HL-60 (cell line): ENCODE results near the gene AASS.

ENCODE experiments used
- DNase-seq, 2 experiments: peaks; one replicate each; pipeline ENCODE4 v3.0.0-alpha.2; 2010 to 2020; ENCODE audit warnings: low read depth in 1 of 2, low spot score in 1 of 2
- H3K27ac ChIP-seq: fragments of 250-450 bp; sonication (Bioruptor Pico); replicated peaks from 2 replicates; pipeline ENCODE4 v1.5.1; 2020; ENCODE audit warnings: mild to moderate bottlenecking, moderate library complexity
- H3K27me3 ChIP-seq: fragments of 250-450 bp; sonication (Bioruptor Pico); 2 replicates; pipeline ENCODE4 v1.5.1; 2021; ENCODE audit warnings: mild to moderate bottlenecking, moderate library complexity; ENCODE audit not compliant: insufficient read depth, poor library complexity, severe bottlenecking
- H3K4me3 ChIP-seq: replicated peaks from 2 replicates; pipeline ENCODE4 v1.5.1; 2011; ENCODE audit warnings: mild to moderate bottlenecking, control low read depth, low read length; ENCODE audit not compliant: insufficient read depth
- CTCF ChIP-seq: IDR thresholded peaks from one replicate; pipeline ENCODE4 v1.5.1; 2011; ENCODE audit warnings: low read length, control low read depth, inconsistent platforms; ENCODE audit not compliant: insufficient read depth
- GABPA ChIP-seq: IDR thresholded peaks from 2 replicates; pipeline ENCODE4 v1.6.1; 2012; ENCODE audit warnings: low read depth
- POLR2AphosphoS5 ChIP-seq: IDR thresholded peaks from 2 replicates; pipeline ENCODE4 v1.6.1; 2012; ENCODE audit warnings: low read depth
- REST ChIP-seq: IDR thresholded peaks from 2 replicates; pipeline ENCODE4 v1.6.1; 2012; ENCODE audit warnings: low read depth; ENCODE audit not compliant: insufficient replicate concordance
- SPI1 ChIP-seq: IDR thresholded peaks from 2 replicates; pipeline ENCODE4 v1.6.1; 2012; ENCODE audit warnings: low read depth, mild to moderate bottlenecking, borderline replicate concordance

The AASS gene

DNA sequence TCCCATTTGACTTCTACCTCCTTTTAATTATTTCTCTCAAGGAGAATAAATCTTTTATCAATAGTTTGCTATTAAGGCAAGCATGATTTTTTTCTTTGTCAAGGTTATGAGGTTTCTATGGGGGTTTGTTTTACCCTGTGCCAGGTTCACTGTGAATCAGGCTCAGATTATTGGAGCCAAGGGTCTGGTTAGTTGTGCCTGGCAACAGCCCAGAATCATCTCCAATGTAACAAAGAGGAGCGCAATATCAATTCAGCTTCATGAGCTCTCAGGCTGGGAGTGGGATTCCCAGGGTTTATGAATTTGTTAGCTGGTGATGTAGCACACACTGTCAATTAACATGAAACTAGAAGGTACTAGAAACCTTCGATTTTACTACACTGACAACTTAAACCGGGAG, 73.2 kb downstream of the AASS start:
- no peak for DNase-seq
- Histone ChIP-seq H3K27ac (no peak overlapping the region), H3K27me3 (no peaks in the 10 kb centered on the region), H3K4me3 (no peak overlapping the region)
- TF ChIP-seq GABPA, result no peak

DNA sequence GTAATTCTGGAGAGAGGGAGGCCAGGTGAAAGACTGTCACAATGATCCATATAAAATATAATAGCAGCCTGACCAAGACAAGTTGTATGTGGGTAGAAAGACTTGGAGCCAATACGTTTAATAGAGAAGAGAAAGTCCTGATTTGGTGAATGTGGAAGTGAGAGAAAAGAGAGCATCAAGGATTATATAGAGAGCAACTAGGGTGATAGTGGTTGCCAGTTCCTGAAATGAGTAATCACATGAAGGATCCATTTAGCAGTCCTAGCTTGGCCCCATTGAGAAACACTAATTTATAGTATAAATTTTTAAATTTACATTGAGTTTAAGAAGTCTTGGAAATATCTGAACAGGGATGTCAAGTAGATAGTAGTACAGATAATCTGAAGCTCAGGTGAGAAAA, 74.0 kb downstream of the AASS start:
- no peak for DNase-seq
- Histone ChIP-seq H3K4me3 (no peak overlapping the region), H3K27me3 (no peaks in the 10 kb centered on the region), H3K27ac (no peak overlapping the region)
- TF ChIP-seq POLR2AphosphoS5 (no peak), CTCF (no peak), SPI1 (no peak), GABPA (no peak), REST (no peak)

- no peak for DNase-seq
- H3K27ac ChIP-seq, result no peak overlapping the region
- H3K4me3 ChIP-seq, result no peak overlapping the region
- no peaks in the 10 kb centered on the region for H3K27me3 ChIP-seq
- no peak for TF ChIP-seq CTCF
- no peak for TF ChIP-seq SPI1
- TF ChIP-seq REST, result no peak
- no peak for TF ChIP-seq POLR2AphosphoS5
Measured at GRCh38 chr7:122068999-122069398, 75.0 kb downstream of the AASS start.

- H3K27ac ChIP-seq, result no peak overlapping the region
- no peak for DNase-seq
- no peak for TF ChIP-seq CTCF
- TF ChIP-seq REST, result no peak
- H3K4me3 ChIP-seq, result no peak overlapping the region
- no peaks in the 10 kb centered on the region for H3K27me3 ChIP-seq
Measured at GRCh38 chr7:122068046-122068445, 76.0 kb downstream of the AASS start.
